ENCODE data around the gene CDH19.

- TF ChIP-seq CTCF (IDR thresholded peaks at IDR 0.05) = no peak
- no peak for TF ChIP-seq POLR2A (IDR thresholded peaks at IDR 0.05)
These were observed 31.5 kb upstream of the CDH19 start for GRCh38 chr18:66635342-66635741.

Data from upper lobe of left lung (tissue), 4 donors.